ENCODE measurements around the gene LDHA.

DNA sequence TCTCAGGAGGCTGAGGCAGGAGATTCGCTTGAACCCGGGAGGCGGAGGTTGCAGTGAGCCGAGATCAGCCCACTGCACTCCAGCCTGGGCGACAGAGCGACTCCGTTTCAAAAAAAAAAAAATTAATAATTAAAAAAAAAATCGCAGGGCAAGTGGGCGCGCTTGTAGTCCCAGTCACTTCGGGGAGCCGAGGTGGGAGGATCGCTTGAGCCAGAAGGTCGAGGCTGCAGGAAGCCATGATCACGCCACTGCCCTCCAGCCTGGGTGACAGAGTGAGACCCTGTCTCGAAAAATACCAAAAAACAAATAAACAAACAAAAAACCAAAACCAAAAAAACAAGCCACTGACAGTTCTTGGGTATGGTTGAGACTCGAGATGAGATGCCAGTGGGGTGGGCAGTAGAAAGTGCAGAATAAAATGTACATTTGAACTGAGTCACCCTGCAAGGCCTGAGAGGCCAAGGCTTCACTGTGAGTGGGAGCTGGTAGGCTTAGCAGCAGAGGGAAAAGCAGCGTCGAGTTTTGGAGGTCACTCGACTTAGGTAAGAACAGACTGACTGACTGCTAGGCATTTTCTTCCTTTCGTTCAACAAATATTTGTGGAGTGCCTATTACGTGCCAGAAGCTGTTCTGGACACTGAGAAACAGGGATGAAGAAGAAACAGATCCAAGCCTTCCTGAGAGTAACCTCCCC, 635 bp upstream of the LDHA start:
- TF ChIP-seq YY1 (IDR thresholded peaks at IDR 0.05; ENCODE audit: insufficient read depth, insufficient read length): no peak
- TF ChIP-seq ZNF274 (IDR thresholded peaks at IDR 0.05; ENCODE audit: low read depth, low read length): no peak
- TF ChIP-seq SUZ12 (IDR thresholded peaks at IDR 0.05; ENCODE audit: extremely low read depth, insufficient read depth, insufficient read length): no peak

Measured in NT2/D1 (cell line).